Measurements from ENCODE around the gene SLC22A8.
"Not testable (repeated sequence)": the region's sequence is repeated elsewhere in the genome, so short reads cannot be mapped to it uniquely, and the experiment has no call there.

The SLC22A8 gene

GRCh38 chr11:63015521-63016215 lies at the start of gene SLC22A8:
Gene SLC22A8, minus strand, starts transcription at chr11:63015841. Its CDS starts 883 bp downstream, at chr11:63014958.
- peak in 3 of 51 donors; percentile 10 to 40 (median 11) for DNase-seq

- not testable (repeated sequence) for DNase-seq
Observed at GRCh38 chr11:63046203-63046602, 30.6 kb upstream of the SLC22A8 start.

GRCh38 chr11:63042596-63042995 lies 27.0 kb upstream of the SLC22A8 start:
- DNase-seq, result no peak

- no peak for DNase-seq
Observed at GRCh38 chr11:63032457-63032856, 16.8 kb upstream of the SLC22A8 start.

GRCh38 chr11:63023841-63024648 lies 8.4 kb upstream of the SLC22A8 start:
- DNase-seq, result peak in 50 of 51 donors; percentile 27 to 95 (median 75)

GRCh38 chr11:63023222-63023814 lies 7.7 kb upstream of the SLC22A8 start:
- peak in 1 of 51 donors; percentile 42 for DNase-seq

GRCh38 chr11:63022441-63022840 lies 6.8 kb upstream of the SLC22A8 start:
- no peak for DNase-seq

- DNase-seq, result peak in 21 of 51 donors; percentile 12 to 46 (median 28)
Observed at GRCh38 chr11:63020671-63021291, 5.1 kb upstream of the SLC22A8 start.

- DNase-seq, result no peak
Observed at GRCh38 chr11:63019506-63019905, 3.9 kb upstream of the SLC22A8 start.

GRCh38 chr11:63017306-63017974 lies 1.8 kb upstream of the SLC22A8 start:
- no peak for DNase-seq

- DNase-seq, result no peak
Observed at GRCh38 chr11:63014408-63015055, 1.1 kb downstream of the SLC22A8 start.

GRCh38 chr11:63012839-63013238 lies 2.8 kb downstream of the SLC22A8 start:
- no peak for DNase-seq

GRCh38 chr11:63012430-63012829 lies 3.2 kb downstream of the SLC22A8 start:
- no peak for DNase-seq

GRCh38 chr11:63010934-63011439 lies 4.7 kb downstream of the SLC22A8 start:
- no peak for DNase-seq

- DNase-seq, result no peak
Observed at GRCh38 chr11:63007920-63008319, 7.7 kb downstream of the SLC22A8 start.

- no peak for DNase-seq
Observed at GRCh38 chr11:63001456-63001855, 14.2 kb downstream of the SLC22A8 start.

GRCh38 chr11:62999649-63000048 lies 16.0 kb downstream of the SLC22A8 start:
- no peak for DNase-seq

- no peak for DNase-seq
Observed at GRCh38 chr11:62999156-62999555, 16.5 kb downstream of the SLC22A8 start.

- no peak for DNase-seq
Observed at GRCh38 chr11:62996271-62996670, 19.4 kb downstream of the SLC22A8 start.

GRCh38 chr11:62994775-62995174 lies 20.9 kb downstream of the SLC22A8 start:
- DNase-seq, result no peak

GRCh38 chr11:62988276-62988675 lies 27.4 kb downstream of the SLC22A8 start:
- no peak for DNase-seq
